Stimulated activated CD4-positive, alpha-beta T cell treated with anti-CD3 and anti-CD28 coated beads, TNF-alpha, amount 100 ng/mL, for 4 hours (primary cell): Measurements from ENCODE around the gene BCL11A.

Source experiments
- DNase-seq, 3 experiments: peaks; one replicate each; pipeline ENCODE4 v3.0.0-alpha.2; 2020; ENCODE audit warnings: low read depth in 3 of 3

BCL11A gene

GRCh38 chr2:60507211-60507965 lies 46.1 kb downstream of the BCL11A start:
- DNase-seq = no peak

GRCh38 chr2:60505880-60506260 lies 47.6 kb downstream of the BCL11A start:
- no peak for DNase-seq

- DNase-seq = no peak
These were observed 48.1 kb downstream of the BCL11A start for GRCh38 chr2:60505240-60505879.

- no peak for DNase-seq
These were observed 49.4 kb downstream of the BCL11A start for GRCh38 chr2:60504049-60504448.

- DNase-seq = no peak
These were observed 51.3 kb downstream of the BCL11A start for GRCh38 chr2:60502144-60502543.

GRCh38 chr2:60500861-60501260 lies 52.6 kb downstream of the BCL11A start:
- no peak for DNase-seq

- no peak for DNase-seq
These were observed 53.7 kb downstream of the BCL11A start for GRCh38 chr2:60499651-60500265.

GRCh38 chr2:60498816-60499429 lies 54.5 kb downstream of the BCL11A start:
- DNase-seq = no peak

GRCh38 chr2:60498127-60498815 lies 55.2 kb downstream of the BCL11A start:
- no peak for DNase-seq

GRCh38 chr2:60497500-60497899 lies 56.0 kb downstream of the BCL11A start:
- DNase-seq = no peak

GRCh38 chr2:60496956-60497355 lies 56.5 kb downstream of the BCL11A start:
- DNase-seq = no peak

GRCh38 chr2:60496475-60496874 lies 57.0 kb downstream of the BCL11A start:
- no peak for DNase-seq

- no peak for DNase-seq
These were observed 58.3 kb downstream of the BCL11A start for GRCh38 chr2:60495041-60495625.

GRCh38 chr2:60493804-60494387 lies 59.6 kb downstream of the BCL11A start:
- DNase-seq = no peak

GRCh38 chr2:60492548-60492947 lies 60.9 kb downstream of the BCL11A start:
- no peak for DNase-seq

- no peak for DNase-seq
These were observed 62.6 kb downstream of the BCL11A start for GRCh38 chr2:60490848-60491247.

GRCh38 chr2:60490441-60490840 lies 63.0 kb downstream of the BCL11A start:
- no peak for DNase-seq

GRCh38 chr2:60489289-60489688 lies 64.2 kb downstream of the BCL11A start:
- no peak for DNase-seq

GRCh38 chr2:60488291-60488690 lies 65.2 kb downstream of the BCL11A start:
- DNase-seq = no peak

GRCh38 chr2:60487174-60487573 lies 66.3 kb downstream of the BCL11A start:
- no peak for DNase-seq

- DNase-seq = no peak
These were observed 66.9 kb downstream of the BCL11A start for GRCh38 chr2:60486551-60486950.
